Left ventricle myocardium inferior (tissue), 1 donor: ENCODE measurements around the gene CDHR3. TPM values are rescaled to one million over a fixed set of nuclear protein-coding genes. Genes with fewer than 3 reads are reported as not detected.

Experiments
- DNase-seq: peaks from one replicate; pipeline ENCODE4 v3.0.0-alpha.2; 2020
- H3K27ac ChIP-seq: fragments of 200-600 bp; replicated peaks from 2 replicates; pipeline ENCODE4 v1.8.0; 2021
- H3K27me3 ChIP-seq: fragments of 200-600 bp; 2 replicates; pipeline ENCODE4 v1.8.0; 2021; ENCODE audit warnings: low read depth
- H3K36me3 ChIP-seq: fragments of 200-600 bp; 2 replicates; pipeline ENCODE4 v1.8.0; 2021
- H3K4me1 ChIP-seq: fragments of 200-600 bp; 2 replicates; pipeline ENCODE4 v1.8.0; 2021
- H3K4me3 ChIP-seq: fragments of 200-600 bp; 2 replicates; pipeline ENCODE4 v1.8.0; 2021; ENCODE audit warnings: mild to moderate bottlenecking, moderate library complexity
- H3K9me3 ChIP-seq: fragments of 200-600 bp; replicated peaks from 2 replicates; pipeline ENCODE4 v1.8.0; 2021
- CTCF ChIP-seq: fragments of 200-600 bp; IDR thresholded peaks from 2 replicates; pipeline ENCODE4 v1.8.0; 2021; ENCODE audit warnings: antibody characterized with exemption, mild to moderate bottlenecking, borderline replicate concordance
- intact Hi-C: fragments of 100-400 bp; cut with micrococcal nuclease; formaldehyde crosslinking; loops from one replicate; pipeline ENCODE4 v1.11.0; 2022
- total RNA-seq: library from RNA; stranded (reverse); fragmentation: NEBNext Ultra II Directional; extraction: Animal tissue kit (Norgen Biotek cat#: 25700); gene quantifications from one replicate; pipeline ENCODE4 v1.2.1, GENCODE V29; 2021
- donor health status: DM: no; HTN: yes; CAD: no; lungs with severe emphysema.

CDHR3 gene
- total RNA-seq, 1 donor from 2014 or later: 11.4 TPM

- no peak overlapping the region for H3K4me3 ChIP-seq
- intact Hi-C loops: no loop called here
- no peaks in the 10 kb centered on the region for H3K27me3 ChIP-seq
- TF ChIP-seq CTCF: no peak
- H3K9me3 ChIP-seq: peaks cover 9% of the 10 kb centered on the region
- no peak for DNase-seq
- no peaks in the 10 kb centered on the region for H3K36me3 ChIP-seq
- H3K27ac ChIP-seq: no peak overlapping the region
- H3K4me1 ChIP-seq: peaks cover 46% of the 10 kb centered on the region
Measured at GRCh38 chr7:106082087-106082854, 119.2 kb downstream of the CDHR3 start.

Other genes starting within 250 kb of the CDHR3 start
- 6.2 TPM for gene ATXN7L1, start 86.7 kb upstream of the CDHR3 start, total RNA-seq
- gene SYPL1, start 149.0 kb downstream of the CDHR3 start, total RNA-seq: 83.6 TPM